ENCODE results near the gene INO80B. TPM values are rescaled to one million over a fixed set of nuclear protein-coding genes. Genes with fewer than 3 reads are reported as not detected.
"Not testable (repeated sequence)": the region's sequence is repeated elsewhere in the genome, so short reads cannot be mapped to it uniquely, and the experiment has no call there.

The INO80B gene
- total RNA-seq, 1 donor, result 11.7 TPM

GRCh38 chr2:74415762-74416395 is 39.0 kb upstream of the INO80B start:
- no peak for DNase-seq (ENCODE audit: low read depth)
- peak overlapping the region; percentile 56 for H3K4me3 ChIP-seq (ENCODE audit: low read depth, low read length)
- TF ChIP-seq CTCF (IDR thresholded peaks at IDR 0.05; ENCODE audit: insufficient read depth, low read depth, low read length), result no peak

GRCh38 chr2:74416778-74417177 is 38.1 kb upstream of the INO80B start:
- DNase-seq (ENCODE audit: low read depth), result no peak
- H3K4me3 ChIP-seq (ENCODE audit: low read depth, low read length), result no peak overlapping the region
- TF ChIP-seq CTCF (IDR thresholded peaks at IDR 0.05; ENCODE audit: insufficient read depth, low read depth, low read length), result no peak

- DNase-seq (ENCODE audit: low read depth), result no peak
Measured at GRCh38 chr2:74417197-74417596, 37.7 kb upstream of the INO80B start.

GRCh38 chr2:74417763-74418162 is 37.1 kb upstream of the INO80B start:
- H3K4me3 ChIP-seq (ENCODE audit: low read depth, low read length), result no peak overlapping the region
- no peak for DNase-seq (ENCODE audit: low read depth)
- no peak for TF ChIP-seq CTCF (IDR thresholded peaks at IDR 0.05; ENCODE audit: insufficient read depth, low read depth, low read length)

More at GRCh38 chr2:74417197-74417596, 37.7 kb upstream of the INO80B start:
- H3K4me3 ChIP-seq (ENCODE audit: low read depth, low read length), result no peak overlapping the region
- no peak for TF ChIP-seq CTCF (IDR thresholded peaks at IDR 0.05; ENCODE audit: insufficient read depth, low read depth, low read length)

- no peak for DNase-seq (ENCODE audit: low read depth)
- TF ChIP-seq CTCF (IDR thresholded peaks at IDR 0.05; ENCODE audit: insufficient read depth, low read depth, low read length), result no peak
- H3K4me3 ChIP-seq (ENCODE audit: low read depth, low read length), result no peak overlapping the region
Measured at GRCh38 chr2:74418312-74418711, 36.6 kb upstream of the INO80B start.

- TF ChIP-seq CTCF (IDR thresholded peaks at IDR 0.05; ENCODE audit: insufficient read depth, low read depth, low read length), result no peak
- no peak for DNase-seq (ENCODE audit: low read depth)
- H3K4me3 ChIP-seq (ENCODE audit: low read depth, low read length), result no peak overlapping the region
Measured at GRCh38 chr2:74419345-74419744, 35.5 kb upstream of the INO80B start.

- H3K4me3 ChIP-seq (ENCODE audit: low read depth, low read length), result no peak overlapping the region
- DNase-seq (ENCODE audit: low read depth), result no peak
- TF ChIP-seq CTCF (IDR thresholded peaks at IDR 0.05; ENCODE audit: insufficient read depth, low read depth, low read length), result no peak
Measured at GRCh38 chr2:74420006-74420405, 34.9 kb upstream of the INO80B start.

GRCh38 chr2:74420443-74421103 is 34.3 kb upstream of the INO80B start:
- peak overlapping the region; percentile 78 for H3K4me3 ChIP-seq (ENCODE audit: low read depth, low read length)

More at GRCh38 chr2:74420443-74421103, 34.3 kb upstream of the INO80B start:
- not testable (repeated sequence) for DNase-seq (ENCODE audit: low read depth)
